HG03432 (cell line): ENCODE results near the gene TMEM258.

Source experiments
- ATAC-seq: cut with Tn5 transposase; IDR thresholded peaks from one replicate; pipeline ENCODE4 v1.9.1; 2021; ENCODE audit warnings: mild to moderate bottlenecking, moderate library complexity; ENCODE audit not compliant: unreplicated experiment

TMEM258 gene

GRCh38 chr11:61762223-61762615 is 30.2 kb downstream of the TMEM258 start:
- ATAC-seq = no peak

GRCh38 chr11:61761440-61762222 is 30.8 kb downstream of the TMEM258 start:
- ATAC-seq = no peak

GRCh38 chr11:61760946-61761345 is 31.5 kb downstream of the TMEM258 start:
- ATAC-seq = no peak

DNA sequence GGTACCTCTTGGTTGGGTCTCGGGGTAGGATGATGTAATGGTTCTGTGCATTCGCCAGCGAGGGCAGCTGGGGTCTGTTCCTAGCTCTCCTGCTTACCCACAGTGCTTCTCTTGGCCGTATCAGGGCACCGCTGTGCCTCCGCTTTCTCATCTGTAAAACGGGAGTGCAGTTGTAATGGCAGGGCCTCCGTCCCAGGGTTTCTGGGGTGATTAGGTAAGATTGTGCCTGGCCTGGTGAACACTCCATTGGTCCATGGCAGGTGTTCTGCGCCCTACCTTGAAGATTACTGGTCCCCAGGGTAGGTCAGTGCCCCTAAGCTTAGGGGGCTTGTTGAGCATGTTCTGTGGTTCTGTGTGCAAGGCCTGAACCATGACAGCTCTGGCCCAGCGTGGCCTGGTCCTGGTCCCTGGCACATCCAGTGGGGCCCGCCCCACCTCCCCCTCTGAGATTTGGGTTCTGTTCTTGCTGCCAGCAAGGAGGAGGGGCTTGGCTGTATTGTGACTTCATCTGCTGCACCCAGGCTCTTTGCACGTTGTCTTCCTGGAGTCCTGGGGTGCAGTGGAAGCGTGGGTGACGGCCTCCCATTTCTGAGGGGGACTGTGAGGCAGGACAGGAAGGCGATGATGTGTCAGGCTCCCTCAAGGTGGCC is 35.1 kb downstream of the TMEM258 start:
- no peak for ATAC-seq

DNA sequence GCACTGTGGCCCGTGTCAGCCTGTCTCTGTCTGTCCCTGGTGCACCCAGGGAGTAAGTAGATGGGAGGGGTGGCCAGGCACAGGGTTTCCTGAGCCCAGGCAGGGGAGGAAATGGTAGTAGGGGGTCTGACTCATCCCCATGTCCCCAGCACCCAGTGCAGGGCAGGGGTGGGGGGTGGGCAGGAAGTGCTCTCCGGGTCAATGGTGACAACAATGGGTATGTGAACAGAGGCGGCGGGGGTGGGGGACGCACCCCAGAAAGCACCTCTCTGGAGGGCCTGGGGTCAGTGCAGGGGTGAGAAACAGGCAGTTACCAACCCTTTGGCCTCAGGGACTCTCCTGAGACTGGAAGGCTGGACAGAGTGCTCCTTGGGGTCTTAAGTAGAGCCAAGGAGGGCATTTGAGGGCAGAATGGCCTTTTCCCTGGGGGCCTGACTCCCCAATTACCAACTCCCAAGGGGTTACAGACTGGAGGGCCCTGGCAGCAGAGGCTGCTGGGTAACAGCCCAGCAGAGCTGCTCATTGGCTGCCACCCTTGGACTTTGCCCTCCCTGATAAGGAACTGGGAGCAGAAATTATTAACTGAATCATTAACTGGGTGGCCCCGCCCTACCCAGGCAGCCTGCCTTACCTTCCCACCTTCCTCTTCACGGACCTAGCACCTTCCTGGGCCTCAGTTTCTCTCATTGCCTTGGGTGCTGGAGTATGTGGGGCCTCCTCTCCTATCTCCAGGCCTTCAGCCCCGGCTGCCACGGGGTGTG is 35.8 kb downstream of the TMEM258 start:
- ATAC-seq = peak; percentile 65

DNA sequence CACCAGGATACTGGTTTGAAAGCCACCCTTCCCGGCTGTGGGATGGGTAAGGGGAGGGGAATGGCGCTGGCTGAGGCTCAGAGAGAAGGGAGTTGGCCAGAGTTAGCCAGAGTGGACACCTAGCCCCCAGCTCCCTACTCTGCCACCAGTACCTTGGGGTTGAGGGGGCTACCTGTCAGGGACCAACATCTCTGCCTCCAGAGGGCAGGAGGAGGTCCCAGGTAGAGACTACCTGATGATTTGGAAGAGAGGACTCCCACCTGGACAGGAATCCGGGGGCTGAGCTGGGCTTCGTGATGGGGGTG is 36.3 kb downstream of the TMEM258 start:
- ATAC-seq = no peak

- ATAC-seq = no peak
Observed at GRCh38 chr11:61754534-61755482, 37.6 kb downstream of the TMEM258 start.

GRCh38 chr11:61753672-61754071 is 38.7 kb downstream of the TMEM258 start:
- ATAC-seq = no peak

- ATAC-seq = no peak
Observed at GRCh38 chr11:61752925-61753521, 39.4 kb downstream of the TMEM258 start.

DNA sequence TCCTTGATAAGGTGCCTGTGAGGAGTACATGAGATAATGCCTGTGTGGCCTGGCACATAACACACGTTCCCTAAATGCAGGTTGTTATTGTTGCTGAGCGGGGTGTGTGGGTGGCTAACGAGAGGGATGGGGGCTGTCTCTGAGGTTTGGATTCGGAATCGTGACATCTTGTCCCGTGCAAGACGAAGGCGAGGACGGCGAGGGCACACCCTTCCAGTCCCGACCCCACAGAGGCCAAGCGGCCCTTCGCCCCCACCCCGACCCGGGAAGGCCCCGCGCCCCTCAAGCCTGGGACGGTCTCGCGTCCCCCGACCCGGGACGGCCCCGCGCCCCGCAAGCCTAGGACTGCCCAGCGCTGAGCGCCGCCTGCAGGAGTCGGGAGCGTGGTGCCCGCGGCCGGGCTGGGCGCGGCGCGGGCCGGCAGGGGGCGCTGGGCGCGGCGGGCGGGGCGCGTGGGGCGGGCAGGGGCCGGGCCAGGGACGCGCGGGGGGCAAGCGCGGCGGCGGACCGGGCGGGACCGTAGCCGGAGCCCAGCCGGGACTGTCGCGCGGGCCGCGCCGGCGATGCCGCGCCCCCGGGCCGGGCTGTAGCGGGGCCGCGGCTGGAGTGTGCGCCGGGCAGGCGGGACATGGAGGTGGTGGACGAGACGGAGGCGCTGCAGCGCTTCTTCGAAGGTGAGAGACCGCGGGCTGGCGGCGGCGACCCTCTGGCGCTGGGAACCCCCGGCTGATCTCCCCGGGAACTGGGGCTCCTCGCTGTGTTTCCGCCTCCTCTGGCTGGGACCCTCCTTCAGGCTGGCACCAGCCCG is 40.1 kb downstream of the TMEM258 start, which contains the start of gene MYRF:
Gene MYRF, plus strand, starts transcription at position 520 of the 808 bp plus-strand sequence. Its CDS starts 109 bp downstream, at position 629.
- peak; percentile 37 for ATAC-seq

DNA sequence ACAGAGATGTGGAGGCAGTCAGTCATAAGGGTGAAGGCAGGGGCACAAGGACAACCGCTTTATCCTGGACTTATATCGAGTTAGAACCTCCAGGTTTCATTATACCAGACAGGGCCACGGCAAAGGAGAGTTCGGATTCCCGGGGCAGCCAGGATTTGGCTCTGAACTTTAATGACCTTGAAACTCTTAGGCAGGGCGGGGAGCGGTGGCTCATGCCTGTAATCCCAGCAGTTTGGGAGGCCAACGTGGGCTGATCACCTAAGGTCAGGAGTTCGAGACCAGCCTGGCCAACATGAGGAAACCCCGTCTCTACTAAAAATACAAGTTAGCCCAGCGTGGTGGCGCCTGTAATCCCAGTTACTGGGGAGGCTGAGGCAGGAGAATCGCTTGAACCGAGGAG is 41.0 kb downstream of the TMEM258 start:
- no peak for ATAC-seq

GRCh38 chr11:61750631-61751273 is 41.6 kb downstream of the TMEM258 start:
- no peak for ATAC-seq

DNA sequence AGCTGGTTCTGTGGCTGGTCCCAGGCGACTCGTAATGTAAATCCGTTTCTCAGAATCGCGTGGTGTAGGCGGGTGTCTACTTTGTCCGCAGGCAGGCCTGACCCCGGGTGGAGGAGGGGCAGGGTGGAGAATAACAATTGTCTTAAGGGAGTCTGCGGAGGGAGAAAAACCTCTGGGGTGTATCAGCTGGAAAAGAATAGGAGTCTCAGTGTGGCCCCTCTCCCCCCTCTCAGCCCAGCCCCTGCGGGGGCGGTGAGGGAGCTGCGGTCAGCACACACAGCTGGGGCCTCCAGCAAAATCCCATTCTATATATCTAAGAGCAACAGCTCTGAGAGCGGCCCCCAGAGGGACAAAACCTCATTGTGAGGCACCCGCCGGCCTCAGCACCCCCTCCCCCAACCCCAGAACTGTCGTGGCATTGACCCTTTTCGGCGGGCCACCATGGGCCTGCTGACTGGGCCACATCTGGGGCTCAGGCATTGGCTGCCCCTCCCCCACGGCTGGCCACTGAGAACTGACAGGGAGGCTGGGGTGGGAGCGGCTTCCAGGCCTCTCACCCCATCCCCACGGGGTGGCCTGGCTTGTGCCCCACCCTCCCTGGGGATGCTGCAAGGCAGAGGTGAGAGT is 42.7 kb downstream of the TMEM258 start:
- ATAC-seq = no peak

GRCh38 chr11:61747967-61748285 is 44.5 kb downstream of the TMEM258 start:
- no peak for ATAC-seq

DNA sequence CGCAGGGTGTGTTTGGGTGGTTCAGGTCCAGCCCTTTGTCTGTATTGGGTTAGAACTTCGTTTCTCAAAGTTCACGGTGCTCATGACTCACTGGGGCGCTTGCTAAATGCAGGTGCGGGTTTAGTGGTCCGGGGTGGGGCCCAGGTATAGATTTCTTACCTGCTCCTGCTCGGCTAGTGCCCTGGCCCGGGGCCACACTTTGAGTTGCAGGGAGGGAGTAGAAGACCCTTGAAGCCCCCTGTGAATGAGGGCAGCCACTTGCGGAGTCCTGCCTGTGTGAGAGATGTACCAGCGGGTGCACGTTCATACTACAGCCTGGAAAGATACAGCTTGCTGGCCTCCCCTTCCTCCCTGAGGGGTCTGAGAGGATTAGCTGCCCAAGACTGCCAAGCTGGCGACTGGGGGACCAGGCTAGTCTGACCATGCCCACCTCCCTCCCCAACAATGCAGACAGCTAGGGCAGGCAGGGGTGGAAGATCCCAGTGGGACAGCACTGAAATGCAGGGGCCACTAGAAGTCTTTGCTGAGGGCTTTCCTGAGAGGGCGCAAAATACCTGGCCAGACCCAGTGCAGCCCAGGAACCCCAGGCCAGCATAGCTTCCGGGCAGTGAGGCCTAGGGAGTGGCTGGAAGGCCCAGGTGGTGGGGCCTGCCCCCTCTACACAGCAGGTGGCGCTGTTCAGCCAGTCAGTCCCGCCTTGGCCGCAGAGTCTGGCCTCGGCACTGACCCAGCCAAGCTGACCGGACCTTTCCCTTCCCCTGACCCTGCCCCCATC is 45.0 kb downstream of the TMEM258 start:
- ATAC-seq = no peak

DNA sequence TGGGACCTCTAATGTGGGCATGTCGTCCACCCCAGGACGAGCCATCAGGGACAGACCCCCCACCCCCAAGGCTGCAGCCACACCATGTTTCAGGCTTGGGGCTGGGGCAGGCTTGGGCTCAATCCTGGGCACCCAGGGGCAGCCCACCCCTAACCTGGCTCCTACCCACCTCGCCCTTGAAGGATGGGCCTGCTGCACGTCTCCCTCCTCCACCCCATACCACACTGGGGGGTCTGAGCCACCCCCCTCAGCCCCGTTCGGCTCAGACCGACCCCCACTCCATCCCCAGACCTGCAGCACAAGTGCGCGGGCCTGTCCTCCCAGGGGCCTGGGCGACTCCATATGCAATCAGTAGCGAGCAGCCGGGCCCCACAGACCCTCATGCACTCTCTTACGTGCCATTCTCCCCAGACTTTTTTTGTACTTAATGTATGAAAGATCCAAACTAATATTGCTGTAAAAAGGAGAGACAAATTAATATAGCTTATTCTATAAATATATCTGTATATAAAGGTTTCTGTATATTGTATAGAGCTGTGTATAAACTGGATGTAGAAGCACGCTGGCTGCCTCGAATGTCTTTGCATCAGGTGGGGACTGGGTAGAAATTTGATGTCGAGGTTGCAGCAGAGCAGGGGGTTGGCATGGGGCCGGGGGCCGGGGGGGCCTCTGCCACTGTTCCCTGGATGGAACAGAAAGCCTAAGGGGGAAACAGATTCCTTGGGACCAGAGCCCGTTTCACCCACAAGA is 45.8 kb downstream of the TMEM258 start:
- no peak for ATAC-seq

GRCh38 chr11:61745781-61746441 is 46.5 kb downstream of the TMEM258 start:
- ATAC-seq = no peak
